GM23338 (cell line): ENCODE results near the gene VPREB3. TPM values are rescaled to one million over a fixed set of nuclear protein-coding genes. Genes with fewer than 3 reads are reported as not detected.

Experiments used
- ATAC-seq: fragments of 200-7000 bp; cut with Tn5 transposase; 3 replicates; pipeline ENCODE4 v1.9.1; 2020
- DNase-seq: peaks from one replicate; pipeline ENCODE4 v3.0.0-alpha.2; 2015; ENCODE audit warnings: low spot score
- H2AFZ ChIP-seq: fragments of 200-600 bp; sonication (generic); 2 replicates; pipeline ENCODE4 v1.8.0; 2016; ENCODE audit warnings: antibody characterized with exemption, mild to moderate bottlenecking, moderate library complexity
- H3F3A ChIP-seq: fragments of 200-600 bp; sonication (generic); replicated peaks from 2 replicates; pipeline ENCODE4 v1.8.0; 2017; ENCODE audit warnings: antibody characterized with exemption, mixed run types, low read depth
- H3K27ac ChIP-seq: fragments of 200-600 bp; sonication (generic); 2 replicates; pipeline ENCODE4 v1.6.1; 2016; ENCODE audit warnings: low read depth
- H3K27me3 ChIP-seq: fragments of 200-600 bp; sonication (generic); 2 replicates; pipeline ENCODE4 v1.8.0; 2016; ENCODE audit warnings: mild to moderate bottlenecking, mixed run types, moderate library complexity; ENCODE audit not compliant: insufficient read depth
- H3K36me3 ChIP-seq: fragments of 200-600 bp; sonication (generic); 2 replicates; pipeline ENCODE4 v1.8.0; 2016; ENCODE audit warnings: mild to moderate bottlenecking; ENCODE audit not compliant: insufficient read depth
- H3K4me1 ChIP-seq: fragments of 200-600 bp; sonication (generic); 2 replicates; pipeline ENCODE4 v1.8.0; 2016; ENCODE audit warnings: mild to moderate bottlenecking, moderate library complexity; ENCODE audit not compliant: insufficient read depth
- H3K4me2 ChIP-seq: fragments of 200-600 bp; sonication (generic); 2 replicates; pipeline ENCODE4 v1.7.1; 2017; ENCODE audit warnings: mixed run types
- H3K4me3 ChIP-seq: fragments of 200-600 bp; sonication (generic); 2 replicates; pipeline ENCODE4 v1.6.1; 2016; ENCODE audit warnings: mixed run types
- H3K79me2 ChIP-seq: fragments of 200-600 bp; sonication (generic); replicated peaks from 2 replicates; pipeline ENCODE4 v1.8.0; 2017; ENCODE audit warnings: mild to moderate bottlenecking; ENCODE audit not compliant: insufficient read depth
- H3K9me2 ChIP-seq: fragments of 200-600 bp; sonication (generic); 2 replicates; pipeline ENCODE4 v1.8.0; 2017; ENCODE audit not compliant: insufficient read depth
- H4K20me1 ChIP-seq: fragments of 200-600 bp; sonication (generic); replicated peaks from 2 replicates; pipeline ENCODE4 v1.8.0; 2017; ENCODE audit warnings: mild to moderate bottlenecking; ENCODE audit not compliant: insufficient read depth
- H3K27ac Mint-ChIP-seq: 2 replicates; pipeline ENCODE4 v1.8.0; 2020; ENCODE audit warnings: inconsistent platforms, mild to moderate bottlenecking, moderate library complexity, mixed read lengths
- H3K27me3 Mint-ChIP-seq: 3 replicates; pipeline ENCODE4 v1.8.0; 2022; ENCODE audit warnings: low read depth, mild to moderate bottlenecking, moderate library complexity, mixed read lengths, inconsistent platforms; ENCODE audit not compliant: insufficient read depth, poor library complexity
- H3K36me3 Mint-ChIP-seq: 3 replicates; pipeline ENCODE4 v1.8.0; 2021; ENCODE audit warnings: low read depth, mild to moderate bottlenecking, inconsistent platforms, moderate library complexity, mixed read lengths
- H3K4me1 Mint-ChIP-seq: 3 replicates; pipeline ENCODE4 v1.8.0; 2020; ENCODE audit warnings: mild to moderate bottlenecking, inconsistent platforms, mixed read lengths
- H3K4me3 Mint-ChIP-seq: 3 replicates; pipeline ENCODE4 v1.8.0; 2021; ENCODE audit warnings: moderate library complexity, mild to moderate bottlenecking, inconsistent platforms, mixed read lengths
- H3K9me3 Mint-ChIP-seq: 3 replicates; pipeline ENCODE4 v1.8.0; 2020; ENCODE audit warnings: moderate library complexity, mild to moderate bottlenecking, inconsistent platforms, mixed read lengths
- EZH2 ChIP-seq: fragments of 200-600 bp; sonication (generic); IDR thresholded peaks from one replicate; pipeline ENCODE4 v1.8.0; 2017; ENCODE audit warnings: antibody characterized with exemption, mild to moderate bottlenecking, low read depth; ENCODE audit not compliant: unreplicated experiment
- EZH2phosphoT487 ChIP-seq: fragments of 200-600 bp; sonication (generic); IDR thresholded peaks from one replicate; pipeline ENCODE4 v1.8.1; 2018; ENCODE audit warnings: antibody characterized with exemption; ENCODE audit not compliant: unreplicated experiment
- JUNB ChIP-seq: IDR thresholded peaks from one replicate; pipeline ENCODE4 v1.6.1; 2016; ENCODE audit warnings: antibody characterized with exemption; ENCODE audit not compliant: unreplicated experiment
- NANOG ChIP-seq: IDR thresholded peaks from 2 replicates; pipeline ENCODE4 v1.6.1; 2016; ENCODE audit warnings: antibody characterized with exemption, borderline replicate concordance
- STAT1 ChIP-seq: IDR thresholded peaks from one replicate; pipeline ENCODE4 v1.6.1; 2016; ENCODE audit warnings: antibody characterized with exemption; ENCODE audit not compliant: unreplicated experiment
- ZNF114 ChIP-seq: fragments of 250-450 bp; sonication (Bioruptor Pico); IDR thresholded peaks from 2 replicates; pipeline ENCODE4 v1.5.0; 2020; ENCODE audit warnings: mild to moderate bottlenecking, moderate library complexity
- ZNF331 ChIP-seq: fragments of 250-450 bp; sonication (Bioruptor Pico); IDR thresholded peaks from 2 replicates; pipeline ENCODE4 v1.5.0; 2020; ENCODE audit warnings: low read depth, mild to moderate bottlenecking, moderate library complexity
- ZNF462 ChIP-seq: fragments of 250-450 bp; sonication (Bioruptor Pico); IDR thresholded peaks from 2 replicates; pipeline ENCODE4 v1.5.0; 2020; ENCODE audit warnings: mild to moderate bottlenecking, moderate library complexity
- polyA plus RNA-seq: library from polyadenylated mRNA; unstranded; fragments of >200 nt; fragmentation: Nextera tagmentation; extraction: Ambion mirVana; gene quantifications from 2 replicates; pipeline ENCODE4 v1.2.1, GENCODE V29; 2016
- total RNA-seq: library from RNA; depleted of rRNA; stranded (reverse); fragments of >200 nt; shearing (Covaris generic); gene quantifications from 2 replicates; pipeline ENCODE4 v1.2.3, GENCODE V29; 2014
- TF ChIP-seq, protein P1 (sequence below): IDR thresholded peaks from 2 replicates; pipeline ENCODE4 v1.6.1; 2016; ENCODE audit warnings: antibody characterized with exemption
- TF ChIP-seq, protein P2 (sequence below), 2 experiments: fragments of 200-600 bp in 1 of 2; sonication (generic) in 1 of 2; conservative IDR thresholded peaks; 2 replicates each; pipeline versions ENCODE4 v1.5.1 to v1.6.1; 2016 to 2017; ENCODE audit warnings: antibody characterized with exemption in 2 of 2, low read depth in 2 of 2, mild to moderate bottlenecking in 2 of 2, moderate library complexity in 1 of 2

Gene VPREB3
- total and polyA plus RNA-seq, 2 experiments from 2014 or later = 1.1 TPM; not detected in 1

DNA sequence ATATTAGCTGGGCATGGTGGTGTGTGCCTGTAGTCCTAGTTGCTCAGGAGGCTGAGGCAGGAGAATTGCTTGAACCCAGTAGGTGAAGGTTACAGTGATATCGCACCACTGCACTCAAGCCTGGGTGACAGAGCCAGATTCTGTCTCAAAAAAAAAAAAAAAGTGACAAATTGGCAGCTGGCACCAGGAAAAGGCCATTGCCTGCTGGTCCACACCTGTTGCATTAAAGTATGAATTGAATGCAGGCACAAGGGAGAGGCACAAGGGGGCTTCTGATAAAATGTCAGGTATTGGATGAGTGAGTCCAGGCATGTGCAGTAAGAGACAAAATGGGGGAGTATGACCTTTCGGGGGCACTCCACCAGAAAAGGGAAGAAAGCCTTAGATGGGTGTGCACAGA, 31.5 kb downstream of the VPREB3 start (continued):
- TF ChIP-seq, protein P1, sequence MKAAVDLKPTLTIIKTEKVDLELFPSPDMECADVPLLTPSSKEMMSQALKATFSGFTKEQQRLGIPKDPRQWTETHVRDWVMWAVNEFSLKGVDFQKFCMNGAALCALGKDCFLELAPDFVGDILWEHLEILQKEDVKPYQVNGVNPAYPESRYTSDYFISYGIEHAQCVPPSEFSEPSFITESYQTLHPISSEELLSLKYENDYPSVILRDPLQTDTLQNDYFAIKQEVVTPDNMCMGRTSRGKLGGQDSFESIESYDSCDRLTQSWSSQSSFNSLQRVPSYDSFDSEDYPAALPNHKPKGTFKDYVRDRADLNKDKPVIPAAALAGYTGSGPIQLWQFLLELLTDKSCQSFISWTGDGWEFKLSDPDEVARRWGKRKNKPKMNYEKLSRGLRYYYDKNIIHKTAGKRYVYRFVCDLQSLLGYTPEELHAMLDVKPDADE = no peak
- TF ChIP-seq EZH2phosphoT487 (no peak), ZNF331 (CRISPR knock-in tag) (no peak)

DNA sequence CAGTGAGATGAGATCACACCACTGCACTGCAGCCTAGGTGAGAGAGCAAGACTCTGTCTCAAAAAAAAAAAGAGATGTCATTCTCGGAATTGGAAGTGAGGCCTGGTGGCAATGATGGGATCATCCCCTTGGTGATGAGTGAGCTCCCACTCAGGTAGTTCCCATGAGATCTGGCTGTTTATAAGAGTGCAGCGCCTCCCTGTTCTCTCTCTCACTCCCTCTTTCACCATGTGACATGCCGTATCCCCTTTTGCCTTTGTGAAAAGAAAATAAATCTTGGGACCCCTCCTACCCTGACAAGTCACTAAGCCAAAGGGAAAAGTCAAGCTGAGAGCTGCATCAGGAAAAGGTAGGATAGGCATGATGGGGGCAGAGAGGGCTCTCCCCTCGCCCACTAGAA, 32.1 kb downstream of the VPREB3 start:
- H3K4me3 ChIP-seq = no peak overlapping the region
- no peaks in the 10 kb centered on the region for H3K36me3 ChIP-seq
- DNase-seq = no peak
- no peaks in the 10 kb centered on the region for H3K79me2 ChIP-seq
- no peak for ATAC-seq
- H3K27ac ChIP-seq = no peak overlapping the region
- no peaks in the 10 kb centered on the region for H4K20me1 ChIP-seq
- Mint-ChIP-seq H3K4me1 (peaks cover 4% of the 10 kb centered on the region; the same call in 2 of the 3 replicates), H3K4me3 (no peak overlapping the region), H3K36me3 (no peaks in the 10 kb centered on the region), H3K27ac (no peak overlapping the region), H3K9me3 (no peaks in the 10 kb centered on the region), H3K27me3 (peaks cover 8% of the 10 kb centered on the region)
- H3K27me3 ChIP-seq = no peaks in the 10 kb centered on the region
- H3F3A ChIP-seq = no peaks in the 10 kb centered on the region
- no peaks in the 10 kb centered on the region for H3K4me1 ChIP-seq
- TF ChIP-seq NANOG (no peak), ZNF331 (CRISPR knock-in tag) (no peak), EZH2 (no peak), ZNF114 (no peak), JUNB (no peak)
- 0 out of 2 replicates have a peak overlapping the region, but pooled peaks have one; percentile 32 for H2AFZ ChIP-seq
- no peak overlapping the region for H3K4me2 ChIP-seq
- H3K9me2 ChIP-seq = no peaks in the 10 kb centered on the region

GRCh38 chr22:23720855-23721254, 33.4 kb downstream of the VPREB3 start:
- H3K36me3 Mint-ChIP-seq = no peaks in the 10 kb centered on the region
- ATAC-seq (no peak), DNase-seq (no peak)
- no peak for TF ChIP-seq EZH2phosphoT487
- no peak for TF ChIP-seq NANOG
- TF ChIP-seq STAT1 = no peak
- no peak for TF ChIP-seq ZNF462
- TF ChIP-seq, protein P2, sequence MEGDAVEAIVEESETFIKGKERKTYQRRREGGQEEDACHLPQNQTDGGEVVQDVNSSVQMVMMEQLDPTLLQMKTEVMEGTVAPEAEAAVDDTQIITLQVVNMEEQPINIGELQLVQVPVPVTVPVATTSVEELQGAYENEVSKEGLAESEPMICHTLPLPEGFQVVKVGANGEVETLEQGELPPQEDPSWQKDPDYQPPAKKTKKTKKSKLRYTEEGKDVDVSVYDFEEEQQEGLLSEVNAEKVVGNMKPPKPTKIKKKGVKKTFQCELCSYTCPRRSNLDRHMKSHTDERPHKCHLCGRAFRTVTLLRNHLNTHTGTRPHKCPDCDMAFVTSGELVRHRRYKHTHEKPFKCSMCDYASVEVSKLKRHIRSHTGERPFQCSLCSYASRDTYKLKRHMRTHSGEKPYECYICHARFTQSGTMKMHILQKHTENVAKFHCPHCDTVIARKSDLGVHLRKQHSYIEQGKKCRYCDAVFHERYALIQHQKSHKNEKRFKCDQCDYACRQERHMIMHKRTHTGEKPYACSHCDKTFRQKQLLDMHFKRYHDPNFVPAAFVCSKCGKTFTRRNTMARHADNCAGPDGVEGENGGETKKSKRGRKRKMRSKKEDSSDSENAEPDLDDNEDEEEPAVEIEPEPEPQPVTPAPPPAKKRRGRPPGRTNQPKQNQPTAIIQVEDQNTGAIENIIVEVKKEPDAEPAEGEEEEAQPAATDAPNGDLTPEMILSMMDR (conservative IDR thresholded peaks at IDR 0.05; ENCODE audit: low read depth in 2 of 2) = no peak
- H3K4me1 Mint-ChIP-seq = peaks cover 4% of the 10 kb centered on the region; the same call in 2 of the 3 replicates
- H3K4me2 ChIP-seq = no peak overlapping the region
- peaks cover 7% of the 10 kb centered on the region; the same call in 1 of the 2 replicates for H3K4me1 ChIP-seq
- peaks cover 9% of the 10 kb centered on the region for H3K79me2 ChIP-seq
- no peaks in the 10 kb centered on the region; the same call in 1 of the 2 replicates for H4K20me1 ChIP-seq
- no peaks in the 10 kb centered on the region for H3K9me2 ChIP-seq
- no peaks in the 10 kb centered on the region for H3F3A ChIP-seq
- H3K27ac ChIP-seq = no peak overlapping the region
- peaks cover 8% of the 10 kb centered on the region for H3K27me3 Mint-ChIP-seq
- H3K9me3 Mint-ChIP-seq = no peaks in the 10 kb centered on the region
- no peak overlapping the region for H3K4me3 Mint-ChIP-seq
- no peak overlapping the region for H3K27ac Mint-ChIP-seq
- no peak overlapping the region for H2AFZ ChIP-seq
- H3K4me3 ChIP-seq = no peak overlapping the region
- H3K36me3 ChIP-seq = no peaks in the 10 kb centered on the region
- no peaks in the 10 kb centered on the region for H3K27me3 ChIP-seq
